Mesendoderm (in vitro differentiated cells): ENCODE measurements around the gene FXYD1.
"Not testable (repeated sequence)": the region's sequence is repeated elsewhere in the genome, so short reads cannot be mapped to it uniquely, and the experiment has no call there.

Experiments
- DNase-seq: peaks from one replicate; pipeline ENCODE4 v3.0.0; 2013
- H2AK5ac ChIP-seq: 2 replicates; pipeline ENCODE4 v1.6.1; 2013; ENCODE audit warnings: low read length, inconsistent platforms
- H2BK120ac ChIP-seq: 2 replicates; pipeline ENCODE4 v1.6.1; 2013; ENCODE audit warnings: low read depth, mild to moderate bottlenecking, low read length, moderate library complexity, mixed read lengths
- H2BK15ac ChIP-seq: replicated peaks from 2 replicates; pipeline ENCODE4 v1.6.1; 2013; ENCODE audit warnings: low read depth, mild to moderate bottlenecking, moderate library complexity
- H2BK5ac ChIP-seq: 2 replicates; pipeline ENCODE4 v1.6.1; 2013; ENCODE audit warnings: low read length, inconsistent platforms
- H3K18ac ChIP-seq: 2 replicates; pipeline ENCODE4 v1.6.1; 2013; ENCODE audit warnings: mild to moderate bottlenecking, low read length, mixed read lengths
- H3K23ac ChIP-seq: one replicate; pipeline ENCODE4 v1.6.1; 2013; ENCODE audit warnings: low read length
- H3K27ac ChIP-seq: 2 replicates; pipeline ENCODE4 v1.5.1; 2013; ENCODE audit warnings: low read depth, mild to moderate bottlenecking, inconsistent platforms, low read length, moderate library complexity
- H3K27me3 ChIP-seq: 2 replicates; pipeline ENCODE4 v1.6.1; 2013; ENCODE audit warnings: low read length, control low read depth, mild to moderate bottlenecking, inconsistent platforms; ENCODE audit not compliant: insufficient read depth, poor library complexity
- H3K36me3 ChIP-seq: 2 replicates; pipeline ENCODE4 v1.6.1; 2013; ENCODE audit warnings: low read length, inconsistent platforms; ENCODE audit not compliant: control insufficient read depth, insufficient read depth
- H3K4ac ChIP-seq: one replicate; pipeline ENCODE4 v1.6.1; 2013; ENCODE audit warnings: low read depth, mild to moderate bottlenecking, low read length, moderate library complexity
- H3K4me1 ChIP-seq: 2 replicates; pipeline ENCODE4 v1.6.1; 2013; ENCODE audit warnings: low read depth, low read length, inconsistent platforms; ENCODE audit not compliant: control insufficient read depth
- H3K4me2 ChIP-seq: 2 replicates; pipeline ENCODE4 v1.6.1; 2013; ENCODE audit warnings: low read length
- H3K4me3 ChIP-seq: 2 replicates; pipeline ENCODE4 v1.5.1; 2013; ENCODE audit warnings: mild to moderate bottlenecking, low read length
- H3K56ac ChIP-seq: one replicate; pipeline ENCODE4 v1.6.1; 2013; ENCODE audit warnings: low read length
- H3K79me1 ChIP-seq: 2 replicates; pipeline ENCODE4 v1.6.1; 2013; ENCODE audit warnings: low read length, inconsistent platforms
- H3K79me2 ChIP-seq: 2 replicates; pipeline ENCODE4 v1.6.1; 2013; ENCODE audit warnings: mild to moderate bottlenecking, low read length; ENCODE audit not compliant: control insufficient read depth, insufficient read depth
- H3K9ac ChIP-seq: 2 replicates; pipeline ENCODE4 v1.6.1; 2013; ENCODE audit warnings: low read length, inconsistent platforms
- H4K5ac ChIP-seq: one replicate; pipeline ENCODE4 v1.6.1; 2013; ENCODE audit warnings: low read length
- H4K8ac ChIP-seq: one replicate; pipeline ENCODE4 v1.6.1; 2013; ENCODE audit warnings: low read depth, mild to moderate bottlenecking, control low read depth, low read length, moderate library complexity
- WGBS: extraction: QIAGEN DNeasy Blood & Tissue Kit; methylation state at CpG from one replicate; pipeline ENCODE4 v1.1.7; 2013; ENCODE audit warnings: low lambda C conversion rate, missing lambda C conversion rate; ENCODE audit not compliant: insufficient coverage; ENCODE audit errors: extremely low coverage; 5-methylcytosine and 5-hydroxymethylcytosine counted together

The FXYD1 gene

DNA sequence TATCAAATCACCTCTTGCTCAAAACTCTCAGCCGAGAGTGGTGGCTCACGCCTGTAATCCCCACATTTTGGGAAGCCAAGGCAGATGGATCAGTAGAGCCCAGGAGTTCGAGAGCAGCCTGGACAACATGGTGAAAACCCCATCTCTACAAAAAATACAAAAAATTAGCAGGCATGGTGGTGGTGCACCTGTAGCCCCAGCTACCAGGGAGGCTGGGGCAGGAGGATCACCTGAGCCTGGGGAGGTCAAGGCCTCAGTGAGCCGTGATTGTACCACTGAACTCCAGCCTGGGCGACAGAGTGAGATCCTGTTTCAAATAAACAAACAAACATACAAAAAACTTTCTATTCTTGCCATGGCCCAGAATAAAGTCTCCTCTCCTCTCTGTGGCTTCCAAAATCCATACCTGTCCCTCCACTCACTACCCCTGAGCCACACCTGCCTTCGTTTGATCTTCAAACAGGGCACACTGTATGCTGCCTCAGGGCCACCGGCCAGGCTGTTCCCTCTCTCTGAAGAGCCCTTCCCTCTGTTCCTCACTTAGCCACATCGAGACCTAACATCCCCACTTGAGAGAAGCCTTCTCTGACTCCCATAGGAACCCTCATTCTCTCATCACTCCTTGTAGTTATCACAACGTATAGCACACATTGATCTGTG, 10.1 kb upstream of the FXYD1 start:
- no peaks in the 10 kb centered on the region for H3K36me3 ChIP-seq
- H3K4me1 ChIP-seq: no peaks in the 10 kb centered on the region
- no peak overlapping the region for H3K4me3 ChIP-seq
- H3K23ac ChIP-seq: no peak overlapping the region
- H4K8ac ChIP-seq: no peak overlapping the region
- H2BK120ac ChIP-seq: no peak overlapping the region
- no peaks in the 10 kb centered on the region for H3K79me1 ChIP-seq
- no peak overlapping the region for H2BK15ac ChIP-seq
- no peak overlapping the region for H3K18ac ChIP-seq
- H3K4me2 ChIP-seq: no peak overlapping the region
- H3K4ac ChIP-seq: no peak overlapping the region
- no peaks in the 10 kb centered on the region for H3K27me3 ChIP-seq
- H3K9ac ChIP-seq: no peak overlapping the region
- WGBS: no CpG with 5 or more reads among the region's 9 CpGs
- no peak overlapping the region for H2AK5ac ChIP-seq
- no peak overlapping the region for H4K5ac ChIP-seq
- no peak overlapping the region for H3K27ac ChIP-seq
- no peak for DNase-seq
- no peak overlapping the region for H3K56ac ChIP-seq
- H2BK5ac ChIP-seq: no peak overlapping the region
- no peaks in the 10 kb centered on the region for H3K79me2 ChIP-seq

DNA sequence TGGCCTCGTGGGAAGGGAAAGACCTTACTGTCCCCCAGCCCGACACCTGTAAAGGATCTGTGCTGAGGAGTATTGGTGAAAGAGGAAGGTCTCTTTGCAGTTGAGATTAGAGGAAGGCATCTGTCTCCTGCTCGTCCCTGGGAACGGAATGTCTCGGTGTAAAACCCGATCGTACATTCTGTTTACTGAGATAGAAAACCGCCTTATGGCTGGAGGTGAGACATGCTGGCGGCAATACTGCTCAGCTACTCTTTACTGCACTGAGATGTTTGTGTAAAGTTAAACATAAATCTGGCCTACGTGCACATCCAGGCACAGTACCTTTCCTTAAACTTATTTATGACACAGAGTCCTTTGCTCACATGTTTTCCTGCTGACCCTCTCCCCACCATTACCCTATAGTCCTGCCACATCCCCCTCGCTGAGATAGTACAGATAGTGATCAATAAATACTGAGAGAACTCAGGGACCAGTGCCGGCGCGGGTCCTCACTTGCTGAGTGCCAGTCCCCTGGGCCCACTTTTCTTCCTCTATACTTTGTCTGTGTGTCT, 8.8 kb upstream of the FXYD1 start:
- not testable (repeated sequence) for DNase-seq, H2BK5ac ChIP-seq, H2BK120ac ChIP-seq, H2AK5ac ChIP-seq, H2BK15ac ChIP-seq, H3K4me1 ChIP-seq, H3K18ac ChIP-seq, H3K56ac ChIP-seq, H3K4me2 ChIP-seq, H3K23ac ChIP-seq, H3K27me3 ChIP-seq, H3K79me2 ChIP-seq, H3K4ac ChIP-seq, H3K27ac ChIP-seq, H3K9ac ChIP-seq, H3K79me1 ChIP-seq, H3K4me3 ChIP-seq, H3K36me3 ChIP-seq, H4K8ac ChIP-seq, H4K5ac ChIP-seq
- WGBS: no CpG with 5 or more reads among the region's 14 CpGs

DNA sequence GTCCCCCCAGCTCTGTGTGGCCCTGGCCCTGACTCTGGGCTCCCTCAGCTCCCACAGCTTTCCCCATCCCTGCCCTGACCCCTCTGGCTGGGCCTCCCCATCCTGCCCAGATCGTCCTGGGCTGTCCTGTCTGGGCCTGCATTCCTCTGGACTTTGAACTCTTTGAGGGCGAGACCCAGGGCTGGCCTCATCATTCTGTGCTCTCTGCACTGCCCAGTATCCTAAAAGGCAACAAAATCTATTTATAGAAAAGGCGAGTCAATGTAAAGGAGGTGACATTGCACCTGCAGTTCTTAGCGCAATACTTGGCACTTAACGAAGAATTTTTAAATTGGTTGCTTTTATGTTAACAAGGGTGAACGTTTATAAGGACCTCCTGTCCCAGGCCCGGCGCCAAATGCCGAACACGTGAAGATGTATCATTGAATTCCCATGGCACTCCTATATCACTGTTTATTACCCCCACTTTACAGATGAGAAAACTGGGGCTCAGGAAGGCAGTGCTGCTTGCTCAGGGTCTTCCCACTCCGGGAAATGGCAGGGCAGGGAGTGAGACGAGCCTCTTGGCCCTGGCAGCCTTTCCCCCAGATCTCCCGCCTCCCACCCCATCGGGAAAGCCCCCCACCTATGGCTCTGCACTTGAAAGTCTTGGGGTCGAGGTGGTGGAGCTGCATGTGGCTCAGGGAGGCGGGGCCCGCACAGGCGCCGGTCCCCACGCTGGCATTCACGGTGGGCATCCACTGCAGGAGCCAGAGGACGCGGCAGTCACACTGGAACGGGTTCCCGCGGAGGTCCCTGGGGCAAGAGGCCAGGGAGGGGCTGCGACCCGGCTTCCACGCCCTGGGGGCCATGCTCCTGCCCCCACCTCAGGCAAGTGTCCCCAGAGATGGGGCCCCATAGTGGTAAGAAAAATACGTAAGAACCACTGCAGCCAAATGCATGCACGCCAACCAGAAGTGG, 7.6 kb upstream of the FXYD1 start:
- Histone ChIP-seq H2BK120ac (no peak overlapping the region), H3K79me1 (no peaks in the 10 kb centered on the region), H3K36me3 (no peaks in the 10 kb centered on the region), H3K56ac (no peak overlapping the region), H3K27me3 (no peaks in the 10 kb centered on the region), H3K4me2 (no peak overlapping the region), H3K27ac (no peak overlapping the region), H3K4me3 (no peak overlapping the region), H3K79me2 (no peaks in the 10 kb centered on the region), H3K4ac (no peak overlapping the region), H4K8ac (no peak overlapping the region), H2BK15ac (no peak overlapping the region), H3K9ac (no peak overlapping the region), H3K4me1 (no peaks in the 10 kb centered on the region), H2BK5ac (no peak overlapping the region), H3K23ac (no peak overlapping the region), H2AK5ac (no peak overlapping the region), H4K5ac (no peak overlapping the region), H3K18ac (no peak overlapping the region)
- no peak for DNase-seq
- WGBS: no CpG with 5 or more reads among the region's 31 CpGs

DNA sequence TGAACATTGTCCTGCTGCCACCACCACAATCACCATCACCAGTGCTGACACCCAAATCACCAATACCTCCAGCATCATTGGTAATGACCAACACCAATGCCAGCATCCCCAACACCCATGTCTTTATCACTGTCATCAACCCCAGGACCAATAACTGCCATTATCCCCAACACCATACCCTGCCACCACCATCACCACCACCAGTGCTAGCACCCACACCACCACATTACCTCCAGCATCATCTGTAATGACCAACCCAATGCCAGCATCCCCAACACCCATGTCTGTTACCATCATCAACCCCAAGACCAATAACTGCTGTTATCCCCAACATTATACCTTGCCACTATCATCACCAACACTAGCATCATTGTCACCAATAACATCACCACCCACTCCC, 6.4 kb upstream of the FXYD1 start:
- H3K79me1 ChIP-seq: no peaks in the 10 kb centered on the region
- H3K9ac ChIP-seq: no peak overlapping the region
- H3K4me1 ChIP-seq: no peaks in the 10 kb centered on the region
- no peaks in the 10 kb centered on the region for H3K27me3 ChIP-seq
- no peak overlapping the region for H3K56ac ChIP-seq
- H2BK120ac ChIP-seq: no peak overlapping the region
- no peak overlapping the region for H2BK15ac ChIP-seq
- H4K5ac ChIP-seq: no peak overlapping the region
- no peak overlapping the region for H3K23ac ChIP-seq
- no peak overlapping the region for H3K4me3 ChIP-seq
- H2BK5ac ChIP-seq: no peak overlapping the region
- H4K8ac ChIP-seq: no peak overlapping the region
- H3K27ac ChIP-seq: no peak overlapping the region
- no peak overlapping the region for H3K18ac ChIP-seq
- H3K4me2 ChIP-seq: no peak overlapping the region
- no peak for DNase-seq
- H2AK5ac ChIP-seq: no peak overlapping the region
- no peaks in the 10 kb centered on the region for H3K79me2 ChIP-seq
- no peaks in the 10 kb centered on the region for H3K36me3 ChIP-seq
- no peak overlapping the region for H3K4ac ChIP-seq

DNA sequence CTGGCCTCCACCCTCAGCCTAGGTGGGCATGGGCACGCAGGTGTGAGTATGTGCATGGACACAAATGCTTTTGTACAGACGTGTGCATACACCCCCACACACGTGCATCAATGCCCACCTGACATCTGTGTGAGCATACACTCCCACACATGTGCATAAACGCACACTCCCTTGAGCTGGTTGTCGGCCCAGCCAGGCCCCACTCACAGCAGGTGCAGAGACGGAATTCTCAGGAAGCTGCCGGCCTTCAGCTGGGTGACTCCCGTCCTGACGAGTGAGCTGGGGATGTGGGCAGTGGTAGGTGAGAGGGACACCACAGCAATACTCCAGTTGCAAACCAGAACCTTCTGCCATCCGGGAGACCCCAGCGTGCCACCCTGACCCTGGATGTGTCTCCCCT, 4.8 kb upstream of the FXYD1 start:
- no CpG with 5 or more reads among the region's 11 CpGs for WGBS
- DNase-seq: no peak

More for the DNA sequence above, 4.8 kb upstream of the FXYD1 start:
- H2BK120ac ChIP-seq: no peak overlapping the region
- H3K4me1 ChIP-seq: no peaks in the 10 kb centered on the region
- no peak overlapping the region for H3K9ac ChIP-seq
- H3K27ac ChIP-seq: no peak overlapping the region
- H3K56ac ChIP-seq: no peak overlapping the region
- no peaks in the 10 kb centered on the region for H3K79me1 ChIP-seq
- no peak overlapping the region for H2BK15ac ChIP-seq
- no peak overlapping the region for H2BK5ac ChIP-seq
- H4K8ac ChIP-seq: no peak overlapping the region
- H3K27me3 ChIP-seq: no peaks in the 10 kb centered on the region
- no peak overlapping the region for H3K23ac ChIP-seq
- H3K4ac ChIP-seq: no peak overlapping the region
- H3K18ac ChIP-seq: no peak overlapping the region
- no peak overlapping the region for H3K4me2 ChIP-seq
- H3K36me3 ChIP-seq: no peaks in the 10 kb centered on the region
- no peak overlapping the region for H4K5ac ChIP-seq
- H2AK5ac ChIP-seq: no peak overlapping the region
- H3K4me3 ChIP-seq: no peak overlapping the region
- H3K79me2 ChIP-seq: no peaks in the 10 kb centered on the region
